Measurements from ENCODE around the gene RPL38. TPM values are rescaled to one million over a fixed set of nuclear protein-coding genes. Genes with fewer than 3 reads are reported as not detected.

RPL38 gene
- total RNA-seq, result 967 and 1,042 TPM in 2 replicates
- long read RNA-seq, transcript RPL38-204 (3 exons, 576 nt), result minor isoform, 7 of 200 reads
- long read RNA-seq, transcript RPL38-201 (5 exons, 1,170 nt), result major isoform, 151 of 200 reads
- long read RNA-seq, transcript RPL38-202 (5 exons, 431 nt), result minor isoform, 28 of 200 reads
- long read RNA-seq, partial matches to known transcripts, result 3 of 200 reads
- long read RNA-seq, other reads (novel, unspliced or antisense), result 8 of 200 reads

DNA sequence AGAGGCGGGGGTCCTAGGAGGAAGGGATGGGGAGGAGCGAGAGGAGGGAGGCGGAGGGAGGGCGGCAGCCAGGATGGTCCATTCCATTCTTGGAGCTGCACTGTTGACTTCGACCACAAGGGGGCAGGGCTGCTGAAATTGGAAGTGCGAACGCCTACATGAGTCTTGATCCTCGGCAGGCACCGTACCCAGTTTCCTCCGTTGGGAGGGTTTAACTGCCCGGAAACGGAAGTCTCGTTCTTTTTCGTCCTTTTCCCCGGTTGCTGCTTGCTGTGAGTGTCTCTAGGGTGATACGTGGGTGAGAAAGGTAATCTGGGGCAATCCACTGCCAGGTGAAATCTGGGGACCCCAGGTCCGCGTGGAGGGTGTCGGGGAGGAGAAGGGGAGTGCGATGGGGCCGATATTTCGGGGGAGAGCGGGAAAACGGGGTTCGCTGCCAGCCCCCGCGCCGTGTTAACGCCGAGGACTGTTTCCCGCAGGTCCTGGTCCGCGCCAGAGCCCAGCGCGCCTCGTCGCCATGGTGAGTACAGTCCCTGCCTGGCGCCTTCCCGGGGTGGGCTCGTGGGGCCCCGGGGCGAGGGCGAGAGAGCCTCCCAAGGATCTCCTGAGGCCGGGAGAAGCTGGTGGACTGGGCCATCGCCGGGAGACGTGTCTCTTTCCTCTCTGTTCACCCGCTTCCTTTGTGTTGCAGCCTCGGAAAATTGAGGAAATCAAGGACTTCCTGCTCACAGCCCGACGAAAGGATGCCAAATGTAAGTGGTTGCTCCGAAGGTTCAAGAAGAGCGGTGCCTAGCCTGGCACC lies at the start of gene RPL38:
Gene RPL38, plus strand, starts transcription at position 240 of the 802 bp plus-strand sequence. Its CDS starts 278 bp downstream, at position 518.
- Mint-ChIP-seq H3K27ac (ENCODE audit: unreplicated experiment) (peak within 1 kb of the TSS; percentile 100), H3K27me3 (ENCODE audit: low read depth) (peaks cover 16% of the 10 kb centered on the region), H3K9me3 (no peaks in the 10 kb centered on the region), H3K4me1 (peaks cover 40% of the 10 kb centered on the region), H3K36me3 (ENCODE audit: low read depth) (peaks cover 21% of the 10 kb centered on the region), H3K4me3 (peak within 1 kb of the TSS; percentile 100)
- peak; percentile 100 for DNase-seq (ENCODE audit: low read depth, low spot score)
- TF ChIP-seq, protein P1, sequence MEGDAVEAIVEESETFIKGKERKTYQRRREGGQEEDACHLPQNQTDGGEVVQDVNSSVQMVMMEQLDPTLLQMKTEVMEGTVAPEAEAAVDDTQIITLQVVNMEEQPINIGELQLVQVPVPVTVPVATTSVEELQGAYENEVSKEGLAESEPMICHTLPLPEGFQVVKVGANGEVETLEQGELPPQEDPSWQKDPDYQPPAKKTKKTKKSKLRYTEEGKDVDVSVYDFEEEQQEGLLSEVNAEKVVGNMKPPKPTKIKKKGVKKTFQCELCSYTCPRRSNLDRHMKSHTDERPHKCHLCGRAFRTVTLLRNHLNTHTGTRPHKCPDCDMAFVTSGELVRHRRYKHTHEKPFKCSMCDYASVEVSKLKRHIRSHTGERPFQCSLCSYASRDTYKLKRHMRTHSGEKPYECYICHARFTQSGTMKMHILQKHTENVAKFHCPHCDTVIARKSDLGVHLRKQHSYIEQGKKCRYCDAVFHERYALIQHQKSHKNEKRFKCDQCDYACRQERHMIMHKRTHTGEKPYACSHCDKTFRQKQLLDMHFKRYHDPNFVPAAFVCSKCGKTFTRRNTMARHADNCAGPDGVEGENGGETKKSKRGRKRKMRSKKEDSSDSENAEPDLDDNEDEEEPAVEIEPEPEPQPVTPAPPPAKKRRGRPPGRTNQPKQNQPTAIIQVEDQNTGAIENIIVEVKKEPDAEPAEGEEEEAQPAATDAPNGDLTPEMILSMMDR (conservative IDR thresholded peaks at IDR 0.05), result peak; percentile 96

DNA sequence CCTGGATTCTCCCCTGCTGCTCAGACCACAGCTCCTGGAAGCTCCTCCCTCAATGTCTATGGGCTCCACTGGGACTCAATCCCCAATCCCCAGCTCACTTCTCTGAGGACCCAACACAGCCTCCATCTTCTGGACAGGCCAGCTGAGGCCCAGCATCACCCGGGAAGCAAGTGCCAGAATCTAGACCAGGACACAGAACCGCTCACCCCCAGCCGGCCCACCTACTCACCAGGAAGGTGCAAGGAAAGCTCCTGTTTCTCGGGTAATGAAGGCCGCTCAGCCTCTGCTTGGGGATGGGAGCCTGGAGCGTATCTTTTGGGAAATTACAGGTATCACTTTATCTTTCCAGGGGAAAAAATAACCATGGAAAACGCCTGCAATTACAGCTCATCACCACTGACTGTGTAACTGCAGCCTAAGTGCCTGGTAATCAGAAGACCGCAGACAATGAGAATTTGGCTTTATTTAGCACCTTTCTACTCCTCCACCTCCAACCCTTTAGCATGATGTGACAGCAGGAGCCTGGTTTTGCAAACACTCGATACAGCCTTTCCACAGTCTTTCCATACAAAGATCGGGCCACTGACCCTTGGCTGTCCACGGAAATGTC lies 49.6 kb upstream of the RPL38 start:
- H3K9me3 Mint-ChIP-seq, result no peaks in the 10 kb centered on the region

DNA sequence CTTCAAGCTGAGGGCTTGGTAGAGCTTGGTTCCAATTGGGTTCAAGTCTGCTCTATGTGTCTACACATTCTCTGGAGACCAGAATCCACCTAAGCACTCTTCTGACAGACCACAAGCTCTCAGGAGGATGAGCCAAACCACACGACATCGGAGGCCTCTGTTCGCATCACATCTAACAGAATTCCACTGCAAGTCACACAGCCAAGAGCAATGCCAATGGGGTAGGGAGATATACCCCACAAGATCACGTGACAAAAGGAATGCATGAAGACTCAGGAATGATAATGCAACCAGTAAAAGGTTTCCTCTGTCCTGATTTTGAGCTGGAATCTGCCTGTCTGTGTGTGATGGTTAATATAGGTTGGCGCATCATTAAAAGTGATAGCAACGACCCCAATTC lies 46.6 kb upstream of the RPL38 start:
- no peaks in the 10 kb centered on the region for H3K36me3 Mint-ChIP-seq (ENCODE audit: low read depth)
- TF ChIP-seq, protein P1 (conservative IDR thresholded peaks at IDR 0.05), result no peak
- H3K27ac Mint-ChIP-seq (ENCODE audit: unreplicated experiment), result no peak overlapping the region
- DNase-seq (ENCODE audit: low read depth, low spot score), result no peak
- H3K4me3 Mint-ChIP-seq, result no peak overlapping the region
- no peaks in the 10 kb centered on the region for H3K9me3 Mint-ChIP-seq
- no peaks in the 10 kb centered on the region for H3K27me3 Mint-ChIP-seq (ENCODE audit: low read depth)
- peaks cover 10% of the 10 kb centered on the region for H3K4me1 Mint-ChIP-seq

More for the DNA sequence above, 49.6 kb upstream of the RPL38 start:
- no peak for DNase-seq (ENCODE audit: low read depth, low spot score)
- Mint-ChIP-seq H3K4me3 (no peak overlapping the region), H3K27ac (ENCODE audit: unreplicated experiment) (no peak overlapping the region), H3K36me3 (ENCODE audit: low read depth) (no peaks in the 10 kb centered on the region), H3K27me3 (ENCODE audit: low read depth) (no peaks in the 10 kb centered on the region), H3K4me1 (no peaks in the 10 kb centered on the region)
- TF ChIP-seq, protein P1 (conservative IDR thresholded peaks at IDR 0.05), result no peak

DNA sequence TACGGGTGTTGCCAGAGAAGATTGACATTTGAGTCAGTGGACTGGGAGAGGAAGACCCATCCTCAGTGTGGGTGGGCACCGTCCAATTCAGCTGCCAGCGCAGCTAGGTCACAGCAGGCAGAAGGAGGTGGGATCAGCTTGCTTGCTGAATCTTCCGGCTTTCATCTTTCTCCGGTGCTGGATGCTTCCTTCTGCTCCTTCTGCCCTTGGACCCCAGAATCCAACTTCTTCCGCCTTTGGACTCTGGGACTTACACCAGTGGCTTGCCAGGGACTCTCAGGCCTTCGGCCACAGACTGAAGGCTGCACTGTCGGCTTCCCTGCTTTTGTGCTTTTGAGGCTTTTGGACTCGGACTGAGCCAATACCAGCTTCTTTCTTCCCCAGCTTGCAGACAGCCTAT lies 46.1 kb upstream of the RPL38 start:
- Mint-ChIP-seq H3K27me3 (ENCODE audit: low read depth) (no peaks in the 10 kb centered on the region), H3K9me3 (no peaks in the 10 kb centered on the region), H3K4me1 (peaks cover 10% of the 10 kb centered on the region), H3K27ac (ENCODE audit: unreplicated experiment) (no peak overlapping the region), H3K36me3 (ENCODE audit: low read depth) (no peaks in the 10 kb centered on the region), H3K4me3 (no peak overlapping the region)
- DNase-seq (ENCODE audit: low read depth, low spot score), result no peak
- TF ChIP-seq, protein P1 (conservative IDR thresholded peaks at IDR 0.05), result no peak

DNA sequence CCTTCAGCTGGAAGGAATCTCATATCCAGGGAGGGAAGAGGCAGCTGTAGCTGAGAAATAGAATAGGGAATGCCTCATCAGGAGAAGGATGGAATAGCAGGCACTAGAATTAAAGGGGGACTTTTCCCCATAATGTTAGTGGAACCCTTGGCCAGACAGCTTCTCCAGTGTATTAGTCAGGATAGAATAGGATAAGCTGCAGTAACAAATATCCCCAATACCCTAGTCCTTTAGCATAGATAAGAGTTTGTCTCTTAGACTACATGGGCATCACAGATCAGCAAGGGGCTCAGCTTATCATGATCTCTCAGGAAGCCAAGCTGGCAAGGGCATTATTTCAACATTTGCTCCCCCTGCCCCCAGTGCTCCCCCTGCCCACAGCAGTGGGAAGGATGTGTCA lies 44.7 kb upstream of the RPL38 start:
- DNase-seq (ENCODE audit: low read depth, low spot score), result no peak
- TF ChIP-seq, protein P1 (conservative IDR thresholded peaks at IDR 0.05), result no peak
- Mint-ChIP-seq H3K27ac (ENCODE audit: unreplicated experiment) (no peak overlapping the region), H3K4me1 (peaks cover 10% of the 10 kb centered on the region), H3K4me3 (no peak overlapping the region), H3K9me3 (no peaks in the 10 kb centered on the region), H3K36me3 (ENCODE audit: low read depth) (no peaks in the 10 kb centered on the region), H3K27me3 (ENCODE audit: low read depth) (no peaks in the 10 kb centered on the region)
